Thyroid gland (tissue), 4 donors: ENCODE data around the gene MERTK. TPM values are rescaled to one million over a fixed set of nuclear protein-coding genes. Genes with fewer than 3 reads are reported as not detected.

Experiments
- DNase-seq, 2 donors: peaks; one replicate each; pipeline ENCODE4 v3.0.0-alpha.2; 2019
- H3K27ac ChIP-seq, 3 donors: fragments of 200-600 bp; sonication (generic); 1 replicate in 2 of 3; 2 replicates in 1 of 3; pipeline ENCODE4 v1.5.1; 2016 to 2019; ENCODE audit warnings: mild to moderate bottlenecking in 1 of 3, moderate library complexity in 1 of 3
- H3K27me3 ChIP-seq: fragments of 200-600 bp; sonication (generic); one replicate; pipeline ENCODE4 v1.5.1; 2019
- H3K36me3 ChIP-seq, 2 donors: fragments of 200-600 bp; sonication (generic); one replicate each; pipeline ENCODE4 v1.5.1; 2016 to 2019
- H3K4me1 ChIP-seq, 2 donors: fragments of 200-600 bp; sonication (generic); one replicate each; pipeline ENCODE4 v1.5.1; 2017 to 2019
- H3K4me3 ChIP-seq, 3 donors: fragments of 200-600 bp; sonication (generic); replicated peaks in 1 of 3; 1 replicate in 2 of 3; 2 replicates in 1 of 3; pipeline ENCODE4 v1.5.1; 2016; ENCODE audit warnings: mild to moderate bottlenecking in 1 of 3
- H3K9me3 ChIP-seq: fragments of 200-600 bp; sonication (generic); one replicate; pipeline ENCODE4 v1.5.1; 2017
- POLR2A ChIP-seq, 2 donors: fragments of 450-650 bp; IDR thresholded peaks; one replicate each; pipeline ENCODE4 v1.6.1; 2017; ENCODE audit warnings: antibody characterized with exemption in 2 of 2, mild to moderate bottlenecking in 2 of 2, moderate library complexity in 1 of 2
- WGBS, 2 donors: methylation state at CpG; one replicate each; pipeline ENCODE4 v1.1.5; 2017; 5-methylcytosine and 5-hydroxymethylcytosine counted together
- intact Hi-C: fragments of 100-400 bp; cut with DNase I; formaldehyde crosslinking; loops from one replicate; pipeline ENCODE4 v1.15.1; 2023
- total RNA-seq, 4 donors: library from RNA; depleted of rRNA; stranded (reverse); fragments of >200 nt; gene quantifications; one replicate each; pipeline ENCODE4 v1.2.3, GENCODE V29; 2016
- TF ChIP-seq, protein P1 (sequence below), 6 experiments: fragments of 200-600 bp in 3 of 6; fragments of 450-650 bp in 3 of 6; sonication (generic) in 3 of 6; IDR thresholded peaks; one replicate each; pipeline ENCODE4 v1.5.1; 2016 to 2019; ENCODE audit warnings: antibody characterized with exemption in 6 of 6, mild to moderate bottlenecking in 2 of 6, inconsistent platforms in 1 of 6, moderate library complexity in 1 of 6

The MERTK gene
- total RNA-seq, 4 donors from 2014 or later, result 23.5 to 36.7 (median 32.9) TPM

DNA sequence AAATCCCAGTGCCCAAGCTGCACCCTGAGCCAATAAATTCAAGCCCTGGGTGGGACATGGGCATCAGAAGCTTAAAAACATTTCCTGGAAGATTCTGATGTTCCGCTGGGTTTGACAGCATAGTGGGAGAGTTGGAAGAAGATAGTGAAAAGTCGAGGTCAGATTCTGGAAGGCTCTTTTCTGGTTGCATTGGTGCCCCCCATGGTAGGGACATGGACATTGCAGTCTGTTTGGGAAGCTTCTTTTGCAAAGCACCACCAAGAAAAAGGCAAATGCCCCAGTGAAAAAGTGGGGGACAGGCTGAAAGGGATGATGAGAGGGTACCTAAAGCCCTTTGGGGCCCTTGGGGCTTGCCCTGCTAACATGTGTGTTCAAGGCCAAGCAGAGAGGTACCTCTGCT, 21.0 kb downstream of the MERTK start:
- Histone ChIP-seq H3K9me3 (no peaks in the 10 kb centered on the region), H3K27ac (no peak overlapping the region), H3K27me3 (no peaks in the 10 kb centered on the region), H3K36me3 (peaks cover 0 to 8% of the 10 kb centered on the region in 2 donors), H3K4me1 (peaks cover 0 to 4% of the 10 kb centered on the region in 2 donors), H3K4me3 (no peak overlapping the region)
- intact Hi-C loops, result no loop called here
- 51 to 67% methylated on average over 2 of the region's 2 CpGs for WGBS, 2 donors
- no peak for TF ChIP-seq POLR2A (IDR thresholded peaks at IDR 0.05)
- TF ChIP-seq, protein P1, sequence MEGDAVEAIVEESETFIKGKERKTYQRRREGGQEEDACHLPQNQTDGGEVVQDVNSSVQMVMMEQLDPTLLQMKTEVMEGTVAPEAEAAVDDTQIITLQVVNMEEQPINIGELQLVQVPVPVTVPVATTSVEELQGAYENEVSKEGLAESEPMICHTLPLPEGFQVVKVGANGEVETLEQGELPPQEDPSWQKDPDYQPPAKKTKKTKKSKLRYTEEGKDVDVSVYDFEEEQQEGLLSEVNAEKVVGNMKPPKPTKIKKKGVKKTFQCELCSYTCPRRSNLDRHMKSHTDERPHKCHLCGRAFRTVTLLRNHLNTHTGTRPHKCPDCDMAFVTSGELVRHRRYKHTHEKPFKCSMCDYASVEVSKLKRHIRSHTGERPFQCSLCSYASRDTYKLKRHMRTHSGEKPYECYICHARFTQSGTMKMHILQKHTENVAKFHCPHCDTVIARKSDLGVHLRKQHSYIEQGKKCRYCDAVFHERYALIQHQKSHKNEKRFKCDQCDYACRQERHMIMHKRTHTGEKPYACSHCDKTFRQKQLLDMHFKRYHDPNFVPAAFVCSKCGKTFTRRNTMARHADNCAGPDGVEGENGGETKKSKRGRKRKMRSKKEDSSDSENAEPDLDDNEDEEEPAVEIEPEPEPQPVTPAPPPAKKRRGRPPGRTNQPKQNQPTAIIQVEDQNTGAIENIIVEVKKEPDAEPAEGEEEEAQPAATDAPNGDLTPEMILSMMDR (IDR thresholded peaks at IDR 0.05), result peak in 3 of 6 experiments; percentile 25 to 27 (median 26)
- DNase-seq, result no peak

DNA sequence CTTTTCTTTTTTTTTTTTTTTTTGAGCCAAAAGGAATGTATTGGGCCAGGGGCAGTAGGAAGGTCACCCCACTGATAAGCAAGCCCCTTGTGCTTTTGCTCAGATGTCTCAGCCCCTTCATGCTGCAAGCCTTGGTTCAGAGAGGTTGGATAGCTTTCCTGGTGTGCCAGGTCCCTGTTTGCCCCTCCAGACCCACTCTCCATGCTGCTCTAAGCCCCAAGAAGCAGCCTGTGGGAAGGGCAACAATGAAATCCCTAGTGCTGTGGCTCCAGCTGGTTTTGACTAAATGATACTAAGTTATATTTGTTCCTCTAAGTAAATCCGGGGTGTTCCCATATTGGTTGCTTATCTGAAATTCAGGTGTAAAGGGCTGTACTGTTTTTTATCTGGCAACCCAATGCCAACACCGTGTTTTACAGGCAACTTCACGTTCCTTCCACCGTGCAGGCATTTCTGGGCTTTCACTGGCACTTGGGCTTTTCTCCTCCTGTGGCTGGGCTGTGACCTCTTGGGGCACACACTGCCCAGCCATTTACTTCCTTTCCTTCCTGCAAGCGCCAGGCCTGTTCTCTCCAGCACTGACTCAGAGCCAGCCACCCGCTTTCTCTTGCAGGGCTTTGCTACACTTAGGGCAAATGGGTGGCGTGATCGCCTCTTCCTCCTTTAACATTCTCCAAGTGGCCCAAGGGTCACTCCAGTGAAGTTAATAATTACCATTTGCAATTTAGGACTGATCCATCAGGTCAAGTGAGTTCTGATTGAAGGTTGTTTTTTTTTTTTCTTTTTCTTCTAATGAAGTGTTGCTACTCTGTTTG, 21.6 kb downstream of the MERTK start:
- 69 to 79% methylated on average over 8 of the region's 8 CpGs for WGBS, 2 donors
- intact Hi-C loops, result no loop called here
- no peak for DNase-seq

DNA sequence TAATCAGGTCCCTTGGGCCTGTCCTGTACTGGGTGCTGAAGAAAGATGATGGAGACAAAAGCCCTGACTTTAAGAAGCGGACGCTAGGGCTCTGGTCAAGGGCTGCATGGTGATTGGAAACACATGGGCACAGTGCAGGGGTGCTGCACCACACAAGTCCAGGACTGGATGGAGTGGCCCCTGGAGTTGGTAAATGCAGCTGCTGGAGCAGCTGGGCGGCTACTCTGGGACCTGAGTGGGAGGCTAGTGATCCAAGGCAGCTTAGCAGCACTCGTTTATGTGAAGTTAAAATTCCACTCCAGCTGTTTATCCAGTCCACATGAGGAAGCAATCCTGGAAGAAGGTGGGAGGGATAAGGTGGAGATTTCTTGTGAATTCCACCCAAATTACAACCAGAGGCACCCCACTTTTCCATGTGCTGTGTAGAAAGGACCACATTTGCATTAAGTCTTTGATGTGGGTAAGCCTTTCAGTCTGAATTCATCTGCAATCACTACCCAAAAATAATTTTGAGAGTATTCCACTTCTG, 24.9 kb downstream of the MERTK start:
- intact Hi-C loops, result no loop called here
- WGBS, 2 donors, result 62 to 73% methylated on average over 4 of the region's 4 CpGs
- no peaks in the 10 kb centered on the region for H3K36me3 ChIP-seq
- no peaks in the 10 kb centered on the region for H3K27me3 ChIP-seq
- peaks cover 0 to 4% of the 10 kb centered on the region in 2 donors for H3K4me1 ChIP-seq
- no peak for TF ChIP-seq POLR2A (IDR thresholded peaks at IDR 0.05)
- TF ChIP-seq, protein P1 (IDR thresholded peaks at IDR 0.05), result no peak
- H3K9me3 ChIP-seq, result no peaks in the 10 kb centered on the region
- H3K27ac ChIP-seq, result no peak overlapping the region
- no peak for DNase-seq
- H3K4me3 ChIP-seq, result no peak overlapping the region

More for the DNA sequence above, 21.6 kb downstream of the MERTK start:
- H3K9me3 ChIP-seq, result no peaks in the 10 kb centered on the region
- peaks cover 0 to 4% of the 10 kb centered on the region in 2 donors for H3K4me1 ChIP-seq
- H3K27me3 ChIP-seq, result no peaks in the 10 kb centered on the region
- TF ChIP-seq, protein P1 (IDR thresholded peaks at IDR 0.05), result no peak
- TF ChIP-seq POLR2A (IDR thresholded peaks at IDR 0.05), result no peak
- H3K36me3 ChIP-seq, result peaks cover 0 to 8% of the 10 kb centered on the region in 2 donors
- H3K27ac ChIP-seq, result no peak overlapping the region
- no peak overlapping the region for H3K4me3 ChIP-seq

DNA sequence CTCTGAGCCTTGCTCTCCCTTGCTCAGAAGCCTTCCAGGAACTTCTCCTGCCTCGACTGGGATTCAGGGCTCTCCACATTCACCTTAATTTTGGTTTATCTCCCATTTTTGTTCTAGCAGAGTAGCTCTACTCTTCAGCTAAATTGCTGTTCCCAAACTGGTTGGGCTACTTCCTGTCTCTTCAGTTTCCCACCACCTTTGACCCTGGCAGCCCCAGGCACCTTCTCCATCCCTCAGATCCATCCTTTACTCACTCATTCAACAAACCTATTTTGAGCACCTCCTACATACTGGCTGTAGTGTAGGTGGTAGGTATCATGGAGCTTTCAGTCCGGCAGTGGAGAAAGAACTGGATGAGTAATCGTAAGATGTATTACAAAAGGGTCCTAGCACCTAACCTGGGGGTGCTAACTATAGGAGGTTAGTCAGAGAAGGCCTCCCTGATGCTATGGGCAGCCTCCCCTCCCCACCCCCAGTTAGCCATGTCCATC, 26.3 kb downstream of the MERTK start:
- intact Hi-C loops, result no loop called here
- peaks cover 2 to 5% of the 10 kb centered on the region in 2 donors for H3K36me3 ChIP-seq
- DNase-seq, result no peak
- TF ChIP-seq, protein P1 (IDR thresholded peaks at IDR 0.05), result no peak
- TF ChIP-seq POLR2A (IDR thresholded peaks at IDR 0.05), result no peak
- no peaks in the 10 kb centered on the region for H3K9me3 ChIP-seq
- H3K4me1 ChIP-seq, result peaks cover 0 to 4% of the 10 kb centered on the region in 2 donors
- H3K27me3 ChIP-seq, result no peaks in the 10 kb centered on the region
- H3K4me3 ChIP-seq, result no peak overlapping the region
- WGBS, 2 donors, result 91 to 92% methylated on average over 3 of the region's 3 CpGs
- no peak overlapping the region for H3K27ac ChIP-seq

DNA sequence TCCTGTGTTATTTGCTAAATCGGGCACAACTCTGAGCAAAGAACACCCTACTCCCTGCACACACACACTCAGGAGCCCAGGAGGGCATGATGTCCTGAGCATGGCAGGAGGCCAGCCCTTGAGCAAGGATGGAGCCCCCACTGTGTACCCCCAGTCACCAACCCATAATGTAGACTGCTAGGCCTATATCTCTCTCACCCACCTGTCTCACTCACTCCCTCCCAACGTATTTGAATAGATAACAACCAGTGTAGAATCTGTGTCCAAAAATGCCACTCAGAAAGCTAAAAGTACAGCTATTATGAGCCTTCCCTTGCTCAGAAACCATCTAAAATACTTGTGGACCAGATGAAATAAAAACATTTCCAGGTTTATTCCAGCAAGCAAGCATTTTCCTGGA, 29.3 kb downstream of the MERTK start:
- TF ChIP-seq POLR2A (IDR thresholded peaks at IDR 0.05), result no peak
- TF ChIP-seq, protein P1 (IDR thresholded peaks at IDR 0.05), result no peak
- no peaks in the 10 kb centered on the region for H3K4me1 ChIP-seq
- WGBS, 2 donors, result 76 to 88% methylated on average over 2 of the region's 2 CpGs
- DNase-seq, result peak; percentile 42 to 45
- intact Hi-C loops, result no loop called here
- no peak overlapping the region for H3K4me3 ChIP-seq
- no peaks in the 10 kb centered on the region for H3K27me3 ChIP-seq
- H3K36me3 ChIP-seq, result peaks cover 5 to 8% of the 10 kb centered on the region in 2 donors
- no peaks in the 10 kb centered on the region for H3K9me3 ChIP-seq
- H3K27ac ChIP-seq, result no peak overlapping the region
